ENCODE results near the gene ZNF148. TPM values are rescaled to one million over a fixed set of nuclear protein-coding genes. Genes with fewer than 3 reads are reported as not detected.

The ZNF148 gene
- total RNA-seq, 1 donor from 2014 or later = 45.2 TPM

GRCh38 chr3:125194849-125195601 lies 180.1 kb downstream of the ZNF148 start:
- intact Hi-C loops (cut with micrococcal nuclease) = no loop called here

- intact Hi-C loops (cut with micrococcal nuclease) = no loop called here
Observed at GRCh38 chr3:125194061-125194848, 180.9 kb downstream of the ZNF148 start.

GRCh38 chr3:125192190-125193035 lies 182.7 kb downstream of the ZNF148 start:
- intact Hi-C loops (cut with micrococcal nuclease) = no loop called here

GRCh38 chr3:125191730-125192129 lies 183.4 kb downstream of the ZNF148 start:
- intact Hi-C loops (cut with micrococcal nuclease) = no loop called here

- intact Hi-C loops (cut with micrococcal nuclease) = no loop called here
Observed at GRCh38 chr3:125191256-125191655, 183.9 kb downstream of the ZNF148 start.

- intact Hi-C loops (cut with micrococcal nuclease) = no loop called here
Observed at GRCh38 chr3:125190786-125191185, 184.3 kb downstream of the ZNF148 start.

GRCh38 chr3:125189378-125190165 lies 185.6 kb downstream of the ZNF148 start:
- intact Hi-C loops (cut with micrococcal nuclease) = no loop called here

GRCh38 chr3:125188955-125189354 lies 186.2 kb downstream of the ZNF148 start:
- intact Hi-C loops (cut with micrococcal nuclease) = no loop called here

- intact Hi-C loops (cut with micrococcal nuclease) = no loop called here
Observed at GRCh38 chr3:125187599-125187910, 187.6 kb downstream of the ZNF148 start.

- intact Hi-C loops (cut with micrococcal nuclease) = no loop called here
Observed at GRCh38 chr3:125186800-125187598, 188.1 kb downstream of the ZNF148 start.

- intact Hi-C loops (cut with micrococcal nuclease) = no loop called here
Observed at GRCh38 chr3:125186261-125186787, 188.8 kb downstream of the ZNF148 start.

GRCh38 chr3:125185805-125186204 lies 189.3 kb downstream of the ZNF148 start:
- intact Hi-C loops (cut with micrococcal nuclease) = no loop called here

GRCh38 chr3:125179884-125180240 lies 195.3 kb downstream of the ZNF148 start:
- intact Hi-C loops (cut with micrococcal nuclease) = no loop called here

GRCh38 chr3:125179143-125179883 lies 195.8 kb downstream of the ZNF148 start:
- intact Hi-C loops (cut with micrococcal nuclease) = no loop called here

- intact Hi-C loops (cut with micrococcal nuclease) = no loop called here
Observed at GRCh38 chr3:125177746-125178145, 197.4 kb downstream of the ZNF148 start.
